Fibroblast of skin of back (primary cell): ENCODE data around the gene PRAMEF7. TPM values are rescaled to one million over a fixed set of nuclear protein-coding genes. Genes with fewer than 3 reads are reported as not detected.
"Not testable (repeated sequence)": the region's sequence is repeated elsewhere in the genome, so short reads cannot be mapped to it uniquely, and the experiment has no call there.

Source experiments
- DNase-seq: peaks from one replicate; pipeline ENCODE4 v3.0.0-alpha.2; 2013
- polyA plus RNA-seq, 2 experiments: library from polyadenylated mRNA; unstranded; fragments of 120-200 nt; gene quantifications; one replicate each; pipeline ENCODE4 v1.2.1, GENCODE V29; 2013; ENCODE audit not compliant: insufficient read length in 2 of 2

Gene PRAMEF7
- not detected for polyA plus RNA-seq (2013, experiment 1 of 2; ENCODE audit: insufficient read length)
- polyA plus RNA-seq (2013, experiment 2 of 2; ENCODE audit: insufficient read length): not detected

GRCh38 chr1:12916310-12916709, at the start of gene PRAMEF7:
PRAMEF7 (plus strand) TSS chr1:12916610; CDS start chr1:12917693, 1,083 bp downstream.
- not testable (repeated sequence) for DNase-seq

GRCh38 chr1:12878453-12878852, 38.0 kb upstream of the PRAMEF7 start:
- not testable (repeated sequence) for DNase-seq

- not testable (repeated sequence) for DNase-seq
These were observed 30.3 kb upstream of the PRAMEF7 start, which contains the start of gene PRAMEF4 for GRCh38 chr1:12886101-12886500. PRAMEF4 (minus strand) TSS chr1:12886201; CDS start chr1:12883394, 2,807 bp downstream.

GRCh38 chr1:12898170-12898569, 18.2 kb upstream of the PRAMEF7 start, which contains the start of gene PRAMEF10:
PRAMEF10 (minus strand) TSS chr1:12898270; CDS start chr1:12895847, 2,423 bp downstream.
- not testable (repeated sequence) for DNase-seq

GRCh38 chr1:12899186-12899585, 17.2 kb upstream of the PRAMEF7 start:
- not testable (repeated sequence) for DNase-seq

GRCh38 chr1:12903793-12904572, 12.4 kb upstream of the PRAMEF7 start:
- not testable (repeated sequence) for DNase-seq

- DNase-seq: not testable (repeated sequence)
These were observed 5.3 kb downstream of the PRAMEF7 start for GRCh38 chr1:12921749-12922148.

GRCh38 chr1:12924368-12924767, 8.0 kb downstream of the PRAMEF7 start:
- DNase-seq: not testable (repeated sequence)

- DNase-seq: not testable (repeated sequence)
These were observed 31.1 kb downstream of the PRAMEF7 start, which contains the start of gene PRAMEF6 for GRCh38 chr1:12947480-12947879. PRAMEF6 (minus strand) TSS chr1:12947580; CDS start chr1:12942518, 5,062 bp downstream.
